GM13977 (cell line): ENCODE results near the gene SCRN1.

Experiments
- DNase-seq: peaks from one replicate; pipeline ENCODE4 v3.0.0; 2012; ENCODE audit warnings: low spot score
- in situ Hi-C: fragments of 300-500 bp; cut with MboI; formaldehyde crosslinking; loops from one replicate; pipeline ENCODE4 v1.12.0; 2022; ENCODE audit warnings: low sequenced_read_pairs, low pct_unique_long_range_greater_than_20kb, mixed read lengths, inconsistent platforms; ENCODE audit not compliant: unreplicated experiment
- TF ChIP-seq, protein P1 (sequence below): IDR thresholded peaks from 2 replicates; pipeline ENCODE4 v1.5.1; 2012; ENCODE audit warnings: mild to moderate bottlenecking, control low read depth; ENCODE audit not compliant: insufficient read depth; ENCODE audit errors: extremely low read depth, missing control alignments

Gene SCRN1

DNA sequence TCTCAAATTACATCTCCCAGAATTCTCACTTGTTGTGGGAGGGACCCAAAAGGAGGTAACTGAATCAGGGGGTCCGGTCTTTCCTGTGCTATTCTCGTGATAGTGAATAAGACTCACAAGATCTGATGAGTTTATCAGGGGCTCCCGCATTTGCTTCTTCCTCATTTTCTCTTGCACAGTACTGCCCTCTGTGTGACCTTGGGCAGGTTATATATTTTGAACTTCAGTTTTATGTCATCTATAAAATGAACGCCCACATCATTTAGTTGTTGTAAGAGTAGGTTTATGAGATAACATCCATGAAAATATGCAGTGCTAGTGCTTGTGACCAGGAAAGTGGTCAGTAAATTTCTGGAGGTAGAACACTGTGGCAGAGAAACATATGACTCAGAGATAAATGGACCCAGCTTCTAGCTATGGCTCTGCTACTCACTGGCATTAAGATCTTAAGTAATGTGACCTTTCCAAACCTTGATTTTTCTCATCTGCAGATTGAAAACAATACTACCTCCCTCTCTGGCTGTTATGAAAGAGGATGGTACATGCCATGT lies 44.3 kb downstream of the SCRN1 start:
- in situ Hi-C loops = no loop called here
- TF ChIP-seq, protein P1, sequence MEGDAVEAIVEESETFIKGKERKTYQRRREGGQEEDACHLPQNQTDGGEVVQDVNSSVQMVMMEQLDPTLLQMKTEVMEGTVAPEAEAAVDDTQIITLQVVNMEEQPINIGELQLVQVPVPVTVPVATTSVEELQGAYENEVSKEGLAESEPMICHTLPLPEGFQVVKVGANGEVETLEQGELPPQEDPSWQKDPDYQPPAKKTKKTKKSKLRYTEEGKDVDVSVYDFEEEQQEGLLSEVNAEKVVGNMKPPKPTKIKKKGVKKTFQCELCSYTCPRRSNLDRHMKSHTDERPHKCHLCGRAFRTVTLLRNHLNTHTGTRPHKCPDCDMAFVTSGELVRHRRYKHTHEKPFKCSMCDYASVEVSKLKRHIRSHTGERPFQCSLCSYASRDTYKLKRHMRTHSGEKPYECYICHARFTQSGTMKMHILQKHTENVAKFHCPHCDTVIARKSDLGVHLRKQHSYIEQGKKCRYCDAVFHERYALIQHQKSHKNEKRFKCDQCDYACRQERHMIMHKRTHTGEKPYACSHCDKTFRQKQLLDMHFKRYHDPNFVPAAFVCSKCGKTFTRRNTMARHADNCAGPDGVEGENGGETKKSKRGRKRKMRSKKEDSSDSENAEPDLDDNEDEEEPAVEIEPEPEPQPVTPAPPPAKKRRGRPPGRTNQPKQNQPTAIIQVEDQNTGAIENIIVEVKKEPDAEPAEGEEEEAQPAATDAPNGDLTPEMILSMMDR = no peak
- no peak for DNase-seq

DNA sequence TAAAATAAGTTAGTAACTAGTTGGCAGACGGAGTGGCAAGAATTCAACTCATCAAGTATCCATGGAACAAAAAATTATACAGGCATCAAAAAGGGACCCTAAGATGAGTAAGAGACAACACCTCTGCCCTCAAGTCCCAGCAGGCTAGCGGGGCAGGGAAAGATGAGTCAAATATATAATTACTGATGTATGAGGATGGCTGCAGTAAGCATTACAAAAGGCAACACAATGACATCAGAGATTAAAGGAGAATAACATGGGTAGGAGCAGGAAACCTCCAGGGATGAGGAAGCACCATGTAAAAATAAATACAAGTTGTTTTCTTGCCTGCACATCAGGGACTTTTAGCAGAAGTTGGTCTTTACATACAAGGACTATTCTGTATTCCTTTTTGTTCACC lies 49.4 kb downstream of the SCRN1 start:
- TF ChIP-seq, protein P1 = no peak
- no peak for DNase-seq
- in situ Hi-C loops = no loop called here

DNA sequence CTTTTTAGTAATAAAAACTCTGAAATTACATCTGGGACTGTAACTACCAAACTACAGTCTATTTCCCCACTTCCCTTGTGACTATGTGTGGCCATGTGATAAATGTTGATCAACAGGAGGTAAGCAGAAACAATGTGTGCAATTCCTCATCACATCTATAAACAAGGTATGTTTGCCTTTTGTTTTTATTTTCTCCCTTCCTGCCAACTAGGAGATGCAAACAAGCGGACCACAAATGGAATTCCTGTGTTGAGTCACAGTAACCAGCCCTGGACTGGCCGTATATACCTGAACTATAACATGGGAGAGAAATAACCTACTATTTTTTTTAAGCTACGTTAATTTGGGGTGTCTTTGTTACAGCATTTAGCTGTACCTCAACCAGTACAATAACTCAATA lies 52.5 kb downstream of the SCRN1 start:
- TF ChIP-seq, protein P1 = no peak
- in situ Hi-C loops = no loop called here
- DNase-seq = no peak

DNA sequence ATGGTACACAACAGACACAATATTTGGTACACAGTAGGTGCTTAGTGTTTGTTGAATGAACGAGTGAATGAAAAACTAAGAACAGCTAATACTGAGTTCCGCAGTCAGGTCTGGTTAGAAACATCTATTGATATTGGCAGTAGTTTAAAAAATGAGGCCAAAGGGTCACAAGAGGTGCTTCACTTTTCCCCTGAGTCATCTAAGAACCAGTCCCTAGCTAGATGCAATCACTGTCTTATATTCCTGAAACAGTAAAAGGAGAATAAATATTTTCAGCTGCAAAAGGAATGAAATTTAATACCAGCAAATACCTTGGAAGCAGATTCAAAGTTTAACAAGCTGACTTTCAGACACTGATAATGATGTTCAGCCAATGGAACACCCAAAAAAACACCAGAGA lies 54.5 kb downstream of the SCRN1 start:
- in situ Hi-C loops = no loop called here
- TF ChIP-seq, protein P1 = no peak
- no peak for DNase-seq

DNA sequence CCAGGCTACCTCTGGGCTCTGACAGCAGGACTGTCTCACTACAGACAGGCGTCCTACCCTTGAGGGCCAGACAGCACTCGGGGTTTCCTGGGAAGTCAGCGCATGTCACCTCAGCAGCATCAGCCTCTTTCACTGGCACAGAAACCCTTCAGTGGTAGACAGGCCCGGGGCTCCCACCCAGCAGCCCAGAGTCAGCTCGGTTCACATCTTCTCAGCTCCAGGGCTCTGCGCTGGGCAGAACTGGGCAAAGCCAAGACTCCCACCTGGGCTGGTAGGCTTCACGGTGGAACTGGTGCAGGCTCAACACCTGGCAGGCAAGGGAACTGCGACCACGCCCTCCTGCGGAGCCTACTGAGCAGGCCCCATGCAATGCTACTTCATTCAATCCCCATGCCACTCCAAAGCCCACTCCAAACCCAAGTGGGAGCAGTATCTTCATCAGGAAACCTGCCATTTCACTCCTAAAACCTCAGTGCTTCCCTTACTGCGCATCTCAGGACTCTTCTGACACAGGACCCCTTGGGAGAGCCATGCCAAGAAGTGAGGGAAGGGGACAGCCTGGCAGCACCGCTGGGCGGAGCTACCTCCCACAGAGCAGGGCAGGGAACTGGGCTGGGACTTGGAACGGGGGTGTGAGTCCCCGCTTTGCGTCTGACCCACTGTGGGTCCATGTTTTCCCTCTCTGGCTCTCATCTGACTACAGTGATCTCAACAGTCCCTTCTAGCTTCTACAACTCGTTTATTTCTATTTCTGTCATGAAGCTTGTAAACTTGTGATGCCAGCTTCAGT lies 60.4 kb downstream of the SCRN1 start:
- TF ChIP-seq, protein P1 = no peak
- DNase-seq = no peak
- in situ Hi-C loops = no loop called here

DNA sequence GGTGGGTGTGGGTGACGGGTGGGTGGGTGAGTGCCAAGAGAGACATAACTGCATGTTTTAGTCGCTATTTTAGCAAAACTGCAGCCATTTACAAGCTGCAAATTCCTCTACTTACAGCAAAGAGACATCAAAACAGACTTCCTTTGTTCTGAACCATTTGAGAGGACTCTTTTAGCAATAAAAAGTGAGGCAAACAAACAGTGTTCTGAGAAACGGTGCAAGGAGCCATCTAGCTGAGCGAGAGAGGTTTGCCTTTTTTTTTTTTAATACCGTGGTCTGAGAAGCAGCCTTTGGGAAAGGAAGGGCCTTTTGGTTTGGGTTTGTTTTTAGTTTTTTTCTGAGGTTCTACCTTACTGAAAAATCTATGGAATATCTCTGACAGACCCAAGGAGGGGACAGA lies 62.9 kb downstream of the SCRN1 start:
- TF ChIP-seq, protein P1 = no peak
- in situ Hi-C loops = no loop called here

More for the DNA sequence above, 62.9 kb downstream of the SCRN1 start:
- no peak for DNase-seq
